ENCODE measurements around the gene ADGRB2. TPM values are rescaled to one million over a fixed set of nuclear protein-coding genes. Genes with fewer than 3 reads are reported as not detected.
A peak's percentile ranks its signal among the peaks of the same experiment; 100 is the strongest.
"Not testable (repeated sequence)": the region's sequence is repeated elsewhere in the genome, so short reads cannot be mapped to it uniquely, and the experiment has no call there.

The ADGRB2 gene
- polyA plus RNA-seq, 1 donor, result 17.6 TPM

DNA sequence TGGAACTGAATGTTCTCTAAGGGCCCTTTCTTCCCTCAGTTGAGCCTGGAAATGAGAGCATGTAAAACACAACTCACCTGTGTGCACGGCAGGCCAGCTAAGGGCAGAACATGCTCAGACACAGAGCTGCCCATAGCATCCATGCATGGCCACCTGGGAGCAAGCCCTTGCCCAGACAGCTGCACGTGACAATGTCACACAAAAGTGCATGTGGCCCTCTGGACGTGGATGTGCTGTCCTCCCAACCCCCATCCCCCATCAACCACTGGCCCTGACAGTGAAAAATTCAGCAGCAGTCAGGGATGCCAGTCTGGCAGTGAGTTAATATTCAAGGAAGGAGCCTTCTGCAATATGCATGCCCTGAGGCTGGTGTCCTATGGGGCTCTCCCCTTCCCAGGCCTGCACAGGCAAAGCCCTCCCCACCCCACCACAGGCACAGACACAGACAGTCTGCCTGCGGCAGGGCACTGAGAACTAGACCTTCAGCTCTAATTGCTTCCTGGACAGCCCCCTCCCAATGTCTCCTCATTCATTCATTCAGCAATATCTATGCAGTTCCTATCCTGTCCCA lies 45.7 kb downstream of the ADGRB2 start:
- no peak for DNase-seq

DNA sequence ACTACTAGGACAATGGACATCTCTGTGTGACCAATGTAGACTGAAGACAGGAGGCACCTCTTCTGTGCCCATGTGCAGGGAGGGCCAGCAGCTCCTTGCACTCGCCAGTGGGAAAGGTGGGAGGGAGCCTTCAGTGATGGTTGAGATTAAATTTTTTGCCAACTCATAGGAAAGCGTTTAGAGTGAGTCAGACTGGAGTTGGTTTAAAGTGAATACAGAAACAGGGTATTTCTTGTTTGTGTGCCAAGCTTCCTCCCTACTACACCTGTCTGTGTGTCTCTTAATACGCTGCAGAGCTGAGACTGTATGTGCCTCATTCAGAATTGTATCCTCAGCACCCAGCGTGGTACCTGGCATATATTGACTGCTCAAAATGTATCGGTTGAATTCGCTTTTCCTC lies 46.8 kb downstream of the ADGRB2 start:
- DNase-seq, result no peak

DNA sequence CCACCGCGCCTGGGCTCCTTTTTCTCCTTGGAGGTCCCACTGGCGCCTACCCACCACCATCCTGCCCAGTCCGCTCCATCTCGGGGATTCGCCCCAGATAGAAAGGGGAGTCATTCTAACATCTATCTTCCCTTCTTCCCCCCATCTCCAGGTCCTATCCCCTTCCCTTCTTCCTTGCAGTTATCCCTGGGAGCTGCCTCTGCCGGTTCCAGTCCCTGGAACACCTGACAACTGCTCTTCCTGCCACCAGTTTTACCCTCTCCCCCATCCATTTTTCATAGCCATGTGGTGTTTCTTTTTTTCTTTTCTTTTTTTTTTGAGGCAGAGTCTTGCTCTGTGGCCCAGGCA lies 48.3 kb downstream of the ADGRB2 start:
- DNase-seq, result no peak

- peak; percentile 95 for DNase-seq
Observed at GRCh38 chr1:31715087-31715872, 48.9 kb downstream of the ADGRB2 start.

GRCh38 chr1:31714442-31715086 lies 49.6 kb downstream of the ADGRB2 start:
- peak; percentile 87 for DNase-seq

DNA sequence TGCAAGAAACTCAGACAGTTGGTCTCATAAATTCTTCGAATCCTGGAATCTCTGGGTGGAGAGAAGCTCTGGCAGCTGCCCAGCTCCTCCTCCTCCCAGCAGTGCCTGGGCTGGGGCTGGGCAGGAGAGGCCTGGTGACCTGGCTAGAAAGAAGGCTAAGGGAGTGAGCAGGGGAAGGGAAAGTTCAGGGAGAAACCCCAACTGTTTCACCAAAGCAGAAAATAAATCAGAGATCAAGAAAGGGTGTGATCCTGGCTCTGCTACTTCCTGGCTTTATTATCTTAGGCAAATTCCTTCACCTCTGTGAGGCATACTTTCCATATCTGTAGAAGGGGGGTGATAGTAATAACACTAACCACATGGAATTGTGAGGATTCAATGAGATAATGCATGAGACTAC lies 51.5 kb downstream of the ADGRB2 start:
- DNase-seq, result peak; percentile 56

DNA sequence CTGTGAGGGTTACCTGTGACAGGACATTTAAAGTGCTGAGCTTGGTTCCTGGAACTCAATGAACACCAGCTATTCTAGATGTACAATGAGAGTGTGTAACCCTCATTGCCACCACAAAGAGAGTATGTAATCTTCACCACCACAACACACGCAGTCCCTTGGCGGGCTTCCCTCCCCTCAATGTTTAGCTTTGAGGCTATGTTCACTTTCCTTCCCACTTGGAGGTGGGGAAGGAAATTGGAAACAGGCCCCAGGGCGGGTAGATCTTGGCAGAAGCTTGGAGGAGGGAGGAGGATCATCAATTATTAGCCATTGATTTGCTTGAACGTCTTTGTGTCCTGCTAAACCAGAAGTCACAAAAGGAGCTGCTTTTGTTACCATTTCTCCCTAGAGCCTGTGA lies 52.1 kb downstream of the ADGRB2 start:
- no peak for DNase-seq

GRCh38 chr1:31708324-31708723 lies 55.8 kb downstream of the ADGRB2 start:
- no peak for DNase-seq

- no peak for DNase-seq
Observed at GRCh38 chr1:31707711-31708110, 56.4 kb downstream of the ADGRB2 start.

DNA sequence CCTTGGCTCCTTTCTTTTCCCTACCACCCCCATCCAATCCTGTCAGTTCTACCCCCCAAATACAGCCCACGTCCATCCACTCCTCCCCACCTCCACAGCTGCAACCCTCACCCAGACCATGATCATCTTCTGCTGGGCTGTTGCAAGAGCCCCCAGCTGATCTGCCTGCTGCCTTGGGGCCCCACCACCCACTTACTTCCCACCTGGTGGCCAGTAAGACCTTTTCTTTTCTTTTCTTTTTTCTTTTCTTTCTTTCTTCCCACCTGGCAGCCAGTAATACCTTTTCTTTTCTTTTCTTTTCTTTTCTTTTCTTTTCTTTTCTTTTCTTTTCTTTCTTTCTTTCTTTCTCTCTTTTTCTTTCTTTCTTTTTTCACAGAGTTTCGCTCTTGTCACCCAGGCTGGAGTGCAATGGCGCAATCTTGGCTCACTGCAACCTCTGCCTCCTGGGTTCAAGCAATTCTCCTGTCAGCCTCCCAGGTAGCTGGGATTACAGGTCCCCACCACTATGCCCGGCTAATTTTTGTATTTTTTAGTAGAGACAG lies 57.0 kb downstream of the ADGRB2 start:
- not testable (repeated sequence) for DNase-seq

GRCh38 chr1:31706384-31707058 lies 57.6 kb downstream of the ADGRB2 start:
- no peak for DNase-seq

- peak; percentile 75 for DNase-seq
Observed at GRCh38 chr1:31705080-31705866, 58.9 kb downstream of the ADGRB2 start.

DNA sequence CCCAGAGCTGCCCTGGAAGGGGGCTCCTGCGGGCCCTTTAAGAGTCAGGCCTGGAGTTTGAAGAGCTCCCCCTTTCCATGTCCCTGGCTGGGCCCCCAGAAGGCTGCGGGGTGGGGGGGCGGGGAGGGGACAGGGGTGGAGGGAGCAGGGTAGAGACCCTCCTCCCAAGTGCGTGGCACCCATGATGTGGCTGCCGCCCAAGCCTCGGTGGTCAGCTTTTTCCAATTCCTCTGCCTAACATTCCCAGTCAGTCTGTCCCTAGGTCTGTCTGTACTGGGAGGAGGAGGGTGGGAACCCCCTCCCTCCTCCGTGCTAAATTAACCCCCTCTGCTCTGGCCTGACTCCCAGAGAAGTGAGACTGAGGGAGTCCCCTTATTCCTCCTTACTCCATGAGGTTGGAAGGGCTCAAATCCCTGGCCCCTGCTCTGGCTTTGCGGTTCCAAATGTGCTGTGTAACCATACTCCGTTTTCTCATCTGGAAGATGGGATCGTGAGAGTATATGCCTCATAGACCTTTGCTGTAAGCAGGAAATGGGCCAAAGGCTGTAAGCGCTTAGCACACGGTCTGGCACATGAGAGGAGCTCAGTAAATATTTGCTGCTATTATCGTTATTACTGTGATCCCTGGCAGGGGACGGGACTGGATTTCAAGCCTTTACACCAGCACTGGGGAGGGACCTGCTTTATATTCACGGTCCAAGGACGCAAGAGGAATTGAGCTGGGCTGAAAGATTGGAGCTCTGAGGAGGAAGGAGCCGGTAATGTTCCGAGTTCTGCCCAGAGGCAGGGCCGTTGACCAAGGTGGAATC lies 59.7 kb downstream of the ADGRB2 start:
- peak; percentile 85 for DNase-seq

- peak; percentile 91 for DNase-seq
Observed at GRCh38 chr1:31703431-31704270, 60.5 kb downstream of the ADGRB2 start, which contains the start of gene COL16A1. COL16A1 (minus strand) TSS chr1:31704017; CDS start chr1:31702193, 1,824 bp downstream.

- no peak for DNase-seq
Observed at GRCh38 chr1:31702836-31703404, 61.2 kb downstream of the ADGRB2 start.

GRCh38 chr1:31701091-31701736 lies 62.9 kb downstream of the ADGRB2 start:
- peak; percentile 90 for DNase-seq

DNA sequence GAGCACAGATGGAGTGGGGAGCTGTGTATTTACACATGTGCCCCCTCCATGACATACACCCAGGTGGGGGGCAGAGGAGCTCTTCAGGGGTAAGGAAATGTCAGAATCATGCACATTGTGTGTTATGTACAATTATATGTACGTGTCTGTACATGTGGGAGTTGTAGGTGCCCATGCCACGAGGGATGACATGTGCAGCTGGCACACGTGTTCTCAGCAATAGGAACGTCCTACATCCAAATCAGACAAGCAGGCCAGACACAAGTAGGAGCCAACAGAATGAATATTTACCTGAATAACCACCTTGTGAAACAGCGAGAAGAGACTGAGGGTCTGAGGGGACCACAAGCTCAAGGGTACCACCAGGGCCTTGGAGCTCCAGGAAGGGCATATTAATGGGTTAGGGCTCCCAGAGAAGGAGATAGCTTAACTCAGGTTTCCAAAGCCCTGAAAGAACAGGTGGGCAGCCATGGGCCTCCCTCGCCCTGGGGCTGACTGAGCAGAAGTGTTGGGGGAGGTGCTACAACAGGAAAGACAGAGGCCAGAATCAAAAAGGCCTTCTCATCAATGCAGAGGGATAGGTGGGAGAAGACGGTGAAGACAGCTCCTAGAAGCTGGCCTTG lies 63.6 kb downstream of the ADGRB2 start:
- DNase-seq, result no peak

DNA sequence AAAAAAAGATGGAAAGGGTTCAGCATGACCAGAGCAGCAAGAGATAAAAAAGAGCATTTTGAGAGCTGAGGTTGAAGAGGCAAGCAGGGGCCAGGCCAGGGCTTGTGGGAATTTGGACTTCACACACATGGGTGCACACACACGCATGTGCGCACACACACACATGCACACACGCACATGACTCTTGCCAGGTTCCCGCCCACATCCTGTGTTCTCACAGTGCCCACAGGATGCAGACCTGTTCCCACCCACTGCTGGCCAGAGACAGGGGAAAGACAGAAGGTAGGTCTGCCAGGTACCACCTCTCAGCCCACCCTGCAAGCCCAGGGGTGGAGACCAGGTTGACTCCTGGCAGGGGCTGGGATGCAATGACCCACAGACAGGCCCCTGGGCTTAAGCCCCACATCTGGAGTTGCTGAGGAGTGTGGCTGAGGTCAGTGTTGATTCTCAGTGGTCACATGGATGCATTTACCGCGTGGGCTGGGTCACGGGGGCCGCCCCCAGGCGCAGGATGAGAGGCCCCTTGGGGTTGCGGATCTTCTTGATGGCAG lies 64.7 kb downstream of the ADGRB2 start:
- no peak for DNase-seq
